ENCODE measurements around the gene TESMIN. TPM values are rescaled to one million over a fixed set of nuclear protein-coding genes. Genes with fewer than 3 reads are reported as not detected.

Gene TESMIN
- total RNA-seq, 2 experiments from 2014 or later, result 3.4 to 4.9 TPM

- CTCF ChIA-PET, result interaction anchor here (0.6 kb wide), 1 partner anchor 178 kb away, joined by 3 read pairs; no protein-coding TSS in a partner anchor
- no peaks in the 10 kb centered on the region for H3K27me3 Mint-ChIP-seq
- intact Hi-C loops (cut with micrococcal nuclease), result no loop called here
Measured at GRCh38 chr11:68756171-68756766, 4.9 kb upstream of the TESMIN start.

GRCh38 chr11:68753300-68753699 lies 2.0 kb upstream of the TESMIN start:
- Mint-ChIP-seq H3K27me3 (no peaks in the 10 kb centered on the region), H3K36me3 (ENCODE audit: low read depth) (peaks cover 2% of the 10 kb centered on the region), H3K27ac (no peak overlapping the region), H3K4me3 (no peak overlapping the region), H3K9me3 (no peaks in the 10 kb centered on the region), H3K4me1 (ENCODE audit: low read depth) (peaks cover 3% of the 10 kb centered on the region)
- ChIA-PET POLR2A (no interaction called here), CTCF (no interaction called here)
- intact Hi-C loops (cut with micrococcal nuclease), result no loop called here
- ATAC-seq, result no peak
- no peak for TF ChIP-seq CTCF (IDR thresholded peaks at IDR 0.05)
- no peak for DNase-seq

More at GRCh38 chr11:68756171-68756766, 4.9 kb upstream of the TESMIN start:
- peaks cover 4% of the 10 kb centered on the region for H3K36me3 Mint-ChIP-seq (ENCODE audit: low read depth)
- POLR2A ChIA-PET, result no interaction called here
- DNase-seq, result no peak
- H3K27ac Mint-ChIP-seq, result no peak overlapping the region
- TF ChIP-seq CTCF (IDR thresholded peaks at IDR 0.05), result no peak
- H3K4me1 Mint-ChIP-seq (ENCODE audit: low read depth), result peaks cover 3% of the 10 kb centered on the region
- no peaks in the 10 kb centered on the region for H3K9me3 Mint-ChIP-seq
- no peak overlapping the region for H3K4me3 Mint-ChIP-seq
- ATAC-seq, result no peak

- Mint-ChIP-seq H3K4me3 (no peak overlapping the region), H3K9me3 (no peaks in the 10 kb centered on the region), H3K36me3 (ENCODE audit: low read depth) (no peaks in the 10 kb centered on the region), H3K4me1 (ENCODE audit: low read depth) (peaks cover 3% of the 10 kb centered on the region), H3K27me3 (no peaks in the 10 kb centered on the region), H3K27ac (no peak overlapping the region)
- intact Hi-C loops (cut with micrococcal nuclease), result no loop called here
- ATAC-seq (no peak), DNase-seq (no peak)
- no peak for TF ChIP-seq CTCF (IDR thresholded peaks at IDR 0.05)
- ChIA-PET CTCF (no interaction called here), POLR2A (no interaction called here)
Measured at GRCh38 chr11:68751004-68751325, 355 bp downstream of the TESMIN start.

GRCh38 chr11:68750195-68751003 lies 921 bp downstream of the TESMIN start:
- Mint-ChIP-seq H3K4me1 (ENCODE audit: low read depth) (peaks cover 3% of the 10 kb centered on the region), H3K27me3 (no peaks in the 10 kb centered on the region), H3K9me3 (no peaks in the 10 kb centered on the region), H3K27ac (no peak overlapping the region), H3K36me3 (ENCODE audit: low read depth) (no peaks in the 10 kb centered on the region), H3K4me3 (peak overlapping the region; percentile 33)
- TF ChIP-seq CTCF (IDR thresholded peaks at IDR 0.05), result no peak
- peak; percentile 12 for DNase-seq
- POLR2A ChIA-PET, result no interaction called here
- ATAC-seq, result no peak
- intact Hi-C loops (cut with micrococcal nuclease), result no loop called here
- CTCF ChIA-PET, result no interaction called here
